ENCODE results near the gene ISYNA1. TPM values are rescaled to one million over a fixed set of nuclear protein-coding genes. Genes with fewer than 3 reads are reported as not detected.

Gene ISYNA1
- total RNA-seq, 2 donors from 2014 or later: 29.2 to 44.6 TPM

DNA sequence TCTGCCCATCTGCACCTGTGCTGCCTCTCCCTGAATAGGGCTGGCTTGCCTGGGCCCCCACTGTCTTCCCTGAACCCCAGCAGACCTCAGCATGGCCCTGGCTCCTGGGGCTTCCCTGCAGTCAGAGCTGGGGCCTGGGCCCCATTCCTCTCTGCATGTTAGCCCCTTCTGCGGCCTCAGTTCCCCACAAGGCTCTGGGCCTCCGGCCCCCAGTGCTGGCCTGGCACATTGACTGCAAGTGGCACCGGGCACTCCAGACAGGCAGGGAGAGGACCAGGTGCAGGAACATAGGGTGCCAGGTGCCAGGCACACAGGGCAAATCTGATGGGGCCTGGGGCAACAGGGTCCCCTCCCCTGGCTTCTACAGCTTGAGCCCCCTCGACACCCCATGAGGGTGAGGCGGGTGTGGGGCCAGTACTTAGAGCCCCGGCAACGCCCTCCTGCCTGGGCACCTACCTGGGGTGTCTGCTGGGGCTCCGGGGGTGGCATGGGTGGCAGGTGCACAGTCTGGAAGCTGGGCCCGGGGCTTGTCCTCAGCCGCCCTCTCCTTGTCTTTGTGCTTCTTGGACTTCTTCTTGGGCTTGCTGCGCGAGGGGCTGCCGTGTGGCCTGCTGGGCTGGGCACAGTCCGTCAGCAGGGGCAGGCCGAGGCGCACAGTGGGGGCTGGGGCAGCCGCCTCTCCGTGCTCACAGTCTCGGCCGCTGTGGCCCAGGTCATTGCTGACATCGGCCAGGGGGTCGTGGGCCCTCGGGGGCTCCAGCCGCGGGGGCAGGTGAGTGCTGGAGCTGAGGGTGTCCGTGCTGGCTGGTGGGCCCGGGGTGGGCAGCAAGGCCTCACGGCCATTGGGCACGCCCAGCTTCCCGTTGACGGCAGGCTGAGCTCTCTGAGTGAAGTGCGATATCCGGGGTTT, 12.3 kb upstream of the ISYNA1 start:
- peak in 1 of 2 donors; percentile 3 for ATAC-seq
- no peak for DNase-seq
- intact Hi-C loops (cut with DNase I): loop anchor here (5.0 to 10.0 kb wide), 3 partner anchors 317 to 415 kb away; no protein-coding TSS in a partner anchor

- DNase-seq (no peak), ATAC-seq (no peak)
- intact Hi-C loops (cut with DNase I): loop anchor here in 1 of 2 donors (10.0 kb wide), 1 partner anchor 225 kb away; no protein-coding TSS in a partner anchor
Observed at GRCh38 chr19:18449552-18449951, 11.6 kb upstream of the ISYNA1 start.

GRCh38 chr19:18446811-18447359, 9.0 kb upstream of the ISYNA1 start:
- ATAC-seq: no peak
- intact Hi-C loops (cut with DNase I): loop anchor here in 1 of 2 donors (10.0 kb wide), 1 partner anchor 228 kb away; no protein-coding TSS in a partner anchor
- no peak for DNase-seq

DNA sequence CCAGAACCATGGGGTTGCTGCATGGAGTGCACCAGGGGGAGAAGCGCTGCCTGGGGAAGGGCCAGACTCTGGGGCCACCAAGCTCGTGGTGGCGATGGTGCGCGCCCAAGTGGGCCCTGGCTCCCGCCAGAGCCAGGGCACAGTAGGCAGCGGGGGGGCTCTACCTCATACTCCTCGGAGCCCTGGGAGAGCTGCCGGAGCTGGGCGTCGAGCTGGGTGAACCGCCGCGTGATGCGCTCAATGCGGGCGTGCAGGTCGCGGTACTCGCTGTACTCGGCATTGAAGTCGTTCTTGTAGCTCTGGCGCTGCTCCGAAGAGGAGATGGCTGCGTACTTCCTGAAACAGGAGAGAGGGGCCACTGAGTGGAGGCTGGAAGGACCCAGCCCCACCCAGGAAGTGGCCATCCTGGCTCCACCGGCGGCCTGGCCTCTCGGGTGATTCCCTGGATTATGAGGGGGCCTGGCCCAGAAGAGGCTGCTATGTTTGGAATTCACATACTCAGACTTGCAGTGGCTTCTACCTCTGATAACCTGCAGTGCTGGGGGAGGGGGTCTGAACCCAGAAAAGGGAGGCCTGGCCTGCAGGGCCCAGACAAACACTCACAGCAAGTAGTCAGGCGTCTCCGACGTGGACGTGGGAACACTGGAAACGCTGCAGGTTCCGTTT, 8.3 kb upstream of the ISYNA1 start:
- no peak for DNase-seq
- intact Hi-C loops (cut with DNase I): loop anchor here in 1 of 2 donors (10.0 kb wide), 1 partner anchor 229 kb away; no protein-coding TSS in a partner anchor
- ATAC-seq: no peak

DNA sequence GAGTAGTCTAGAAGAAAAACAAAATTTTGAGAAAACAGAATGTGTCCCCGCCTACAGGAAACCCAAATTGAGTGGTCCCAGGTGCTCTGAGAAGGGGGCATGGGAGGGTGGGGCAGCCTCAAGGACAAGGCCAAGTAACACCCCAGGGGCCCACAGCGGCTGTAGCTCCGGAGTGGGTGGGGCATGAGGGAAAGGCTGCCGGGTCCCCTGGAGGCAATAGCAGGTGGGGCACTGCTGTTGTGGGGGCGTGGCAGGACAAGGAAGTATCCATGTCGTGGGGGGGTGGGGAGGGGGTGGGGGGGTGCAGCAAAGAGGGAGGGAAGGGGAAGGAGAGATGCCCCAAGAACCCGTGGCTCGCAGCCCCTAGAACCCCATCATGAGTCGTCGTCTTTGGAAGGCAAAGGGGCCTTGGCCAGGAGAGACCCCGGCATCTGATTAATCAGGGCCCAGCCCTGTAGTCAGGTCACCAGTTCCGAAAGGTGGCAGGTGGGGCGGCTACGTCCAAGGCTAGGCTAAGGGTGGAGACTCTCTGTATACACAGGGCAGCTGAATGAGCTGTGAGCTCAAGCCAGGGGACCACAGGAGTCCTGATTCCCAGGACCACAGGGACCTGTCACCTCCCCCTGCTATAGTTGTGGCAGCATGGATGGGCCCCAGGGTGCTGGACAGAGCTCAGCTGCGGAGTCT, 7.5 kb upstream of the ISYNA1 start:
- intact Hi-C loops (cut with DNase I): loop anchor here in 1 of 2 donors (10.0 kb wide), 1 partner anchor 229 kb away; no protein-coding TSS in a partner anchor
- no peak for DNase-seq
- no peak for ATAC-seq

- intact Hi-C loops (cut with DNase I): loop anchor here in 1 of 2 donors (10.0 kb wide), 1 partner anchor 230 kb away; no protein-coding TSS in a partner anchor
- DNase-seq (no peak), ATAC-seq (no peak)
Observed at GRCh38 chr19:18444513-18444912, 6.6 kb upstream of the ISYNA1 start.

- ATAC-seq (no peak), DNase-seq (no peak)
- intact Hi-C loops (cut with DNase I): loop anchor here in 1 of 2 donors (10.0 kb wide), 1 partner anchor 231 kb away; no protein-coding TSS in a partner anchor
Observed at GRCh38 chr19:18443831-18444230, 5.9 kb upstream of the ISYNA1 start.

- intact Hi-C loops (cut with DNase I): loop anchor here in 1 of 2 donors (10.0 kb wide), 1 partner anchor 231 kb away; no protein-coding TSS in a partner anchor
- ATAC-seq (no peak), DNase-seq (no peak)
Observed at GRCh38 chr19:18443406-18443805, 5.5 kb upstream of the ISYNA1 start.

DNA sequence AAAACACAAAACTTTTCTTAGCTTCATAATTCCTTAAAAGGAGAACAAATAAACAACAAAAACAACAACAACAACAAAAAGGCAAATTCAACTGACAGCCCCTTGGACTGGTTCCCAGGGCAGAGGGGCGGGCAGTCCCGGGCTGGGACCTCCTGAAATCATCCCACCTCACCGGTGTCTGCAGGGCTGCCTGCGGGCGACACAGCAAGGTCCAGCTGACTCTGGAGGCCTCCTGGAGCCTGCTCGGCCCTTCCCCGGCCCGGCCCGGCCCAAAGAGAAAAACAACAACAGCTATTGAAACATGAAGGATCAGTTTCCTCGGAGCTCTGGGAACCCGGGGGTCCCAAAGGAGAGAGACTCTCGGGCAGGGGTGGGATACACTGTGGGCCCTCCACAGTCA, 5.0 kb upstream of the ISYNA1 start:
- ATAC-seq: no peak
- no peak for DNase-seq
- intact Hi-C loops (cut with DNase I): loop anchor here in 1 of 2 donors (10.0 kb wide), 1 partner anchor 232 kb away; no protein-coding TSS in a partner anchor

DNA sequence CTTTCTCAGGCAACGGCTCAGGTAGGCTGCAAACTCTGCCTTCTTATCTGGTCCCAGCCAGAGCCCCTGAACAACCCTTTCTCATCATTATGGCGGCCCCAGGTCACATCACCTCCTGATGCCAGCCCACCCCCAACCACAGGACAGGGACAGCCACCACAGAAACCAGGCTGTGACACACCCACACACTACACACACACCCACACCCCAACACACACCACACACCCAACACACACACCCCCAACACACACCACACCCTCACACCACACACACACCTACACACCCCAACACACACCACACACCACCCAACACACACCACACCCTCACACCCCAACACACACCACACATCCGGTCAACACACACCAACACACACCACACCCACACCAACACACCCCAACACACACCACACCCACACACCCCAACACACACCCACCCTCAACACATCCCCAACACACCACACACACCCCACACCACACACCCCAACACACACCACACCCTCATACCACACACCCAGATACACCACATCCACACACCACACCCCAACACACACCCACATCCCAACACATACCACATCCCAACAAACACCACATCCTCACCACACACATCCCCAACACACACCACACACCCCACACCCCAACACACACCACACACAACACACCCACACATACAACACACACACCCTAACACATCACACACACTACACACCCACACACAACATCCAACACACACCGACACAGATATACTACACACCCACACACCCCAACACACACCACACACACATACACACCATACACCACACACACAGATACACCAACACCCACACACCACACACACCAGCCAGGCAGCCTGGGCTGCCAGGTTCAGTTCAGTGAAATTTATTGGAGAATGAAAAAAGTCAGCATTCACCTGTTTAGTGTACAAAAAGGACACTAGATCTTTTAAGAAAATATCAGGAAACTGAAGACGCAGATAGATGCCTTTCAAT, 4.2 kb upstream of the ISYNA1 start:
- no peak for ATAC-seq
- DNase-seq: no peak
- intact Hi-C loops (cut with DNase I): loop anchor here in 1 of 2 donors (10.0 kb wide), 1 partner anchor 233 kb away; no protein-coding TSS in a partner anchor

- DNase-seq (no peak), ATAC-seq (no peak)
- intact Hi-C loops (cut with DNase I): loop anchor here in 1 of 2 donors (10.0 kb wide), 1 partner anchor 234 kb away; no protein-coding TSS in a partner anchor
Observed at GRCh38 chr19:18440936-18441803, 3.2 kb upstream of the ISYNA1 start.

DNA sequence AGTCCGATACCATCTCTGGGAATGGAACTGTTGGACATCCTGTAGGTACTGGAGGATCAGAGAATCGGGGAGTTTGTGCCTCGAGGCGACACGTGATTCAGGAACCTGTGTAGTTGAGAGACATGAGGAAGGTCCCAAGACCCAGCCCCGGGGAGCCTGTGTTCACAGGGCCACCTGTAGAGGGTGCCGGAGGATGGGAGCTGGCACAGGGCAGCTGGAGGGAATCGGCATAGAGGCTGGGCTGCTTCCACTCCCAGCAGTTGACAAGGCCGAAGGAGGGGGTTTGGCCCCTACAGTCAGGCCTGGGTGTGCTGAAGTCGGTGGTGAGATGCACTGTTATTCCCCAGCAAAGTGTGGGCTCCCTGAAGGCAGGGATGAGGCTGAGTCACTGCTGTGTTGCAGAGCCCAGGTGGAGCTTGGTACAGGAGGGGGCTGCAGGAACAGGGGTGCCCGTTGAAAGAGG, 2.5 kb upstream of the ISYNA1 start:
- intact Hi-C loops (cut with DNase I): loop anchor here in 1 of 2 donors (10.0 kb wide), 1 partner anchor 234 kb away; no protein-coding TSS in a partner anchor
- no peak for DNase-seq
- no peak for ATAC-seq

- no peak for DNase-seq
- intact Hi-C loops (cut with DNase I): loop anchor here in 1 of 2 donors (10.0 kb wide), 1 partner anchor 235 kb away; no protein-coding TSS in a partner anchor
- ATAC-seq: no peak
Observed at GRCh38 chr19:18439910-18440237, 1.9 kb upstream of the ISYNA1 start.

DNA sequence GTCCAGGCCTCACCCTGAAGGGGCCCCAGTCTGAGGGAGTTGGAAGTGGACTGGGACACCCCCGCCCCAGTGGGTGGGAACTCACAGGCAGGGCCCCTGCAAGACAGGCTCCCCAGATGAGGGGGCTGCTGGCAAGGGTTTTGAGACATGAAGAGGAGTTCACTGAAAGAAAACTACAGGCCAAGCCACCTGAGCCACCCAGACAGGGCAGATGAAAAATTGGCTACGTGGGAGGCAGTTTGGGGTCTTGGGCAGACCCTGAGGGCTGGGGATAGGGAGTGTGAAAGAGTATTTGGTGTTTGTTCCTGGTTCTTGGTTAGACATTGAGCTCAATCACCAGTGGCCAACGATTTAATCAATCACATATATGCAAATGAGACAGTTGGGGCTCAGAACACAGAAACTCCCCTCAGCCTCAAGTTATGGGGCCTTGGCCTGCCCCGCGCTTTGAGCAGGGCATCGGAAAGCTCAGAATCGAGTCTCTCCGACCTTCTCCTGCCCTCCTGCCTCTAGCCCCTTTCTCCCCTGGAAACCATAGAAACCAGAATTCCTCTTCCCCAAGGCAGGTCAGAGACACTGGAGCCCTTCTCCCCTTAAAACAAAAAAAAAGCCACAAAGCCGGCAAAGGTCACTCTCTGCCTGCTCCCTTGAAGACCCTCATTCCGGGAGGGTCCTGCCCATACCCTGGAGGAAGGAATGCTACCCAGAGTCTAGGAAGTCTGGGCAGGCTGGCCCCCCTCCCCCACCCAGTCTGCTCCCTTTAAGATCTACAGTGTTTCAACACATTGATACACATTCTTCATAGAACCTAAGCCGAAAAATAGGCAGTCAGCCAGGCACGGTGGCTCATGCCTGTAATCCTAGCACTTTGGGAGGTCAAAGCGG, 1.3 kb upstream of the ISYNA1 start:
- intact Hi-C loops (cut with DNase I): no loop called here
- DNase-seq (no peak), ATAC-seq (no peak)

DNA sequence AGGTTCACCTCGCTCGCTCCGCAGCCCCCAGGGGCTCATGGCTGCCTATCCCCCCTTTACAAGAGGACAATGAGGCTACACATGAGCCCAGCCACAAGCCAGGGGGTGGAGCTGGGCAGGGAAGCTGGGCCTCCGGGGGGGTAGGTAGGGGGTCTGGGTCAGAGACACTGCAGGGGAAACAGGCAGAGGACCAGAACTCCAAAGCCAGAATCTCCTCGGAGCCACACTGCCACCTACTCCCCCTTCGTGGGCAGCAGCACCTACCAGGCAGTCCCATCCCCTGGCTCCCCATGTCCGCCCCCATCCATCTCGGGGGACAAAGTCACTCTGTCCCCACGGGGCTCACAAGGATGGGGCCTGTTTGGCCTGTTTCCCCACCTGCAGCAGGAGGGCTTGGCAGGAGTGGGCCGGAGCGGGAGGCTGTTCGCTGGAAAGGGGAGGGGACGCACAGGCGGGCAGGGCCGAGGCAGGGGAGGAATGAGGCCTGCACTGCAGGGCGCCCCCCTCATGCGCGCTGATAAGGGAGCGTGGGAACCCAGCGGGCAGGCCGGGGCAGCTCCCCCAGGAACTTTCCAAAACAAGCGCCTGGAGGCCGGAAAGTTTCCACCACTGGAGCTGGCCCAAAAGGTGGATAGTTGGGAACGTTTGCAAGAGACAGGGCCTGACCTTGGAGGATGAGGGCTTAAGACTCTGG, 545 bp upstream of the ISYNA1 start:
- ATAC-seq (peak; percentile 16 to 37), DNase-seq (peak; percentile 83)
- intact Hi-C loops (cut with DNase I): no loop called here

All from left cardiac atrium (tissue), 4 donors.